Vagina (tissue), 2 donors: ENCODE measurements around the gene GAB2.

ENCODE experiments used
- CTCF ChIP-seq, 3 experiments: fragments of 450-650 bp in 2 of 3; fragments of 200-600 bp in 1 of 3; sonication (generic) in 1 of 3; IDR thresholded peaks; one replicate each; pipeline ENCODE4 v1.5.1; 2017 to 2019; ENCODE audit warnings: antibody characterized with exemption in 3 of 3, mild to moderate bottlenecking in 2 of 3, moderate library complexity in 2 of 3
- POLR2A ChIP-seq, 2 donors: fragments of 450-650 bp; IDR thresholded peaks; one replicate each; pipeline ENCODE4 v1.6.1; 2017; ENCODE audit warnings: antibody characterized with exemption in 2 of 2, mild to moderate bottlenecking in 2 of 2, moderate library complexity in 2 of 2

GRCh38 chr11:78354408-78355308 lies 63.0 kb downstream of the GAB2 start:
- TF ChIP-seq CTCF (IDR thresholded peaks at IDR 0.05) (no peak), POLR2A (IDR thresholded peaks at IDR 0.05) (no peak)
